Measurements from ENCODE around the gene CNNM3.

Gene CNNM3

GRCh38 chr2:96816836-96817702 is 1.0 kb downstream of the CNNM3 start:
- no peak for DNase-seq (ENCODE audit: low read depth, low spot score)

GRCh38 chr2:96817882-96818281 is 1.8 kb downstream of the CNNM3 start:
- DNase-seq (ENCODE audit: low read depth, low spot score) = no peak

- DNase-seq (ENCODE audit: low read depth, low spot score) = no peak
Measured at GRCh38 chr2:96819128-96819875, 3.2 kb downstream of the CNNM3 start.

- no peak for DNase-seq (ENCODE audit: low read depth, low spot score)
Measured at GRCh38 chr2:96819876-96820511, 3.9 kb downstream of the CNNM3 start.

- no peak for DNase-seq (ENCODE audit: low read depth, low spot score)
Measured at GRCh38 chr2:96821113-96821675, 5.1 kb downstream of the CNNM3 start.

- no peak for DNase-seq (ENCODE audit: low read depth, low spot score)
Measured at GRCh38 chr2:96822786-96823185, 6.7 kb downstream of the CNNM3 start.

- no peak for DNase-seq (ENCODE audit: low read depth, low spot score)
Measured at GRCh38 chr2:96823198-96823597, 7.1 kb downstream of the CNNM3 start.

- no peak for DNase-seq (ENCODE audit: low read depth, low spot score)
Measured at GRCh38 chr2:96824079-96824870, 8.2 kb downstream of the CNNM3 start.

- DNase-seq (ENCODE audit: low read depth, low spot score) = no peak
Measured at GRCh38 chr2:96825057-96825456, 9.0 kb downstream of the CNNM3 start.

GRCh38 chr2:96826546-96827278 is 10.6 kb downstream of the CNNM3 start:
- DNase-seq (ENCODE audit: low read depth, low spot score) = no peak

GRCh38 chr2:96828436-96828835 is 12.4 kb downstream of the CNNM3 start:
- DNase-seq (ENCODE audit: low read depth, low spot score) = no peak

- DNase-seq (ENCODE audit: low read depth, low spot score) = no peak
Measured at GRCh38 chr2:96828874-96829273, 12.8 kb downstream of the CNNM3 start.

GRCh38 chr2:96830044-96830562 is 14.0 kb downstream of the CNNM3 start:
- no peak for DNase-seq (ENCODE audit: low read depth, low spot score)

- no peak for DNase-seq (ENCODE audit: low read depth, low spot score)
Measured at GRCh38 chr2:96831679-96832078, 15.6 kb downstream of the CNNM3 start.

- no peak for DNase-seq (ENCODE audit: low read depth, low spot score)
Measured at GRCh38 chr2:96832408-96832753, 16.3 kb downstream of the CNNM3 start.

GRCh38 chr2:96832754-96833507 is 16.9 kb downstream of the CNNM3 start:
- no peak for DNase-seq (ENCODE audit: low read depth, low spot score)

GRCh38 chr2:96835830-96836229 is 19.8 kb downstream of the CNNM3 start:
- DNase-seq (ENCODE audit: low read depth, low spot score) = no peak

- DNase-seq (ENCODE audit: low read depth, low spot score) = no peak
Measured at GRCh38 chr2:96837575-96837974, 21.5 kb downstream of the CNNM3 start.
